ENCODE data around the gene MAP10.
"Not testable (repeated sequence)": the region's sequence is repeated elsewhere in the genome, so short reads cannot be mapped to it uniquely, and the experiment has no call there.

MAP10 gene

DNA sequence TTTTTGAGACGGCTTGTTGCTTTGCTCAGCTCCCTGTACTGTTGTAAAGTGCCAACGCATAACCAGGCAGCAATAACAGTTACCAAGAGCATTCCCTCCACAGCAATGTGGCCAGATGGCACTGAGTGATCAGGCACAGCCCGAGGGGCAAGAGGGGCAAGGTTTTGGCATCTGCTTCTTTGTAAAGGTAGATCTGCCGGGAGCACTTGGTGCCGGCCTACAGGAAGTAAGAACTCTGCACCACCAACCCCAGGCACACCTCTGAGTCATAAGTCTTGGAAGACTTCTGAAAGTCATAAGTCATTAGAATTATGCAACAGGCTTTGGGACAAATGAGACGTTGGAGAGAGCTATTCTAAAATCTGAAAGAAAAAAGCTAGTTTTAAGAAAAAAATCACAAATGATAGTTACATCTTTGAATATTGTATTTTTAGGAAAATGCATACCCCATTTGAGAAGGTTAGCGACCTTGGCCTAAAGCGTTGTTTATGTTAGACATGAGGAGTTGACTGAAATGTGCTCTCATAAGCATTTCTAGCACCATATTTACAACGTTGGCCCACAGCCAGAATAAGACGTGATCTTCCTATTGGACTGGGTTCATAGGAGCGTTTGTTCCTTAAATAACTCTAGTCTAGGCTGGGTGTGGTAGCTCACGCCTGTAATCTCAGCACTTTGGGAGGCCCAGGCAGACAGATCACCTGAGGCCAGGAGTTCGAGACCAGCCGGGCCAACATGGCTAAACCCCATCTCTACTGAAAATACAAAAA is 37.7 kb upstream of the MAP10 start:
- peak overlapping the region; percentile 7 for H3K27ac ChIP-seq
- TF ChIP-seq ZFX (IDR thresholded peaks at IDR 0.05; ENCODE audit: borderline replicate concordance) (no peak), CTCF (IDR thresholded peaks at IDR 0.05) (no peak)

DNA sequence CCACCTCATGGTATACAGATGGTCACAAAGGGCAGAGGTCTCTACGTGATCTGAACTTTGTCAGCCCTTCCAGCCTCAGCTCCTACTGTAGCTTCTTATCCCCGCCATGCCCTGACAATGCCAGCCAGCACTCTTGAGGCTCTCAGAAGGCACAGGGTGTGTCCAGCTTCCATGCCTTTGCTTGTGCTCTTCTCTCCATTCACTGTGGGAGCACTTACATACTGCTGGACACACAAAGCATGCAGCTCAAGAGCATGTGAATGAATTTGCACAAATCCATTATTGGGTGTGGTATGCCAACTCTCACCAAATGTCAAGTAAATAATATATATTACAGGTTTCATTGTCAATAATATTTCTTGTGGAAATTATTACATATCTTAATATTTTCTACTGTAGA is 36.4 kb upstream of the MAP10 start:
- no peak overlapping the region for H3K27ac ChIP-seq
- TF ChIP-seq CTCF (IDR thresholded peaks at IDR 0.05), result no peak
- no peak for TF ChIP-seq ZFX (IDR thresholded peaks at IDR 0.05; ENCODE audit: borderline replicate concordance)

GRCh38 chr1:232769733-232770132 is 35.5 kb upstream of the MAP10 start:
- TF ChIP-seq CTCF (IDR thresholded peaks at IDR 0.05), result no peak
- no peak for TF ChIP-seq ZFX (IDR thresholded peaks at IDR 0.05; ENCODE audit: borderline replicate concordance)
- no peak overlapping the region for H3K27ac ChIP-seq

DNA sequence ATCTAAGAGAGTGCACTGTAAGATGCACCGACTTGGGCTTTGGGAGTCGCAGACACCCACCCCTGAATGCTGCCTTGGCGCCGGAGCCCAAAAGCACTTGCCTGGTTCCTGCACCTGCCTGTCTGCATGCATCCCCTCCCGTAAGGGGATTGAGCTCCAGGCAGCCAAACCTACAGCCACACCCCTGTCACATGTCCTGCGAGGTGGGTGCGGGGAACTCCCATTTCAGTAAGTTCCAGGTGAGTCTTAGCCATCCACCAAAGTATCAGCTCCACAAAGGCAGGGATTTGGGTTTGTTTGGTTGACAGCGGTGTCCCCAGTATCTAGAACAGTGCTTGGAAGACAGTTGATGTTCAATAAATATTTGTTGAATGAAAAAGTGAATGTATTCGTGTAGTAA is 31.5 kb upstream of the MAP10 start:
- H3K27ac ChIP-seq, result no peak overlapping the region
- TF ChIP-seq ZFX (IDR thresholded peaks at IDR 0.05; ENCODE audit: borderline replicate concordance) (no peak), CTCF (IDR thresholded peaks at IDR 0.05) (no peak)

- TF ChIP-seq ZFX (IDR thresholded peaks at IDR 0.05; ENCODE audit: borderline replicate concordance) (no peak), CTCF (IDR thresholded peaks at IDR 0.05) (no peak)
- H3K27ac ChIP-seq, result no peak overlapping the region
Observed at GRCh38 chr1:232776526-232777106, 28.6 kb upstream of the MAP10 start.

GRCh38 chr1:232780354-232780753 is 24.9 kb upstream of the MAP10 start:
- no peak for TF ChIP-seq CTCF (IDR thresholded peaks at IDR 0.05)
- TF ChIP-seq ZFX (IDR thresholded peaks at IDR 0.05; ENCODE audit: borderline replicate concordance), result no peak
- no peak overlapping the region for H3K27ac ChIP-seq

- H3K27ac ChIP-seq, result no peak overlapping the region
- no peak for TF ChIP-seq ZFX (IDR thresholded peaks at IDR 0.05; ENCODE audit: borderline replicate concordance)
- TF ChIP-seq CTCF (IDR thresholded peaks at IDR 0.05), result no peak
Observed at GRCh38 chr1:232784794-232785193, 20.4 kb upstream of the MAP10 start.

DNA sequence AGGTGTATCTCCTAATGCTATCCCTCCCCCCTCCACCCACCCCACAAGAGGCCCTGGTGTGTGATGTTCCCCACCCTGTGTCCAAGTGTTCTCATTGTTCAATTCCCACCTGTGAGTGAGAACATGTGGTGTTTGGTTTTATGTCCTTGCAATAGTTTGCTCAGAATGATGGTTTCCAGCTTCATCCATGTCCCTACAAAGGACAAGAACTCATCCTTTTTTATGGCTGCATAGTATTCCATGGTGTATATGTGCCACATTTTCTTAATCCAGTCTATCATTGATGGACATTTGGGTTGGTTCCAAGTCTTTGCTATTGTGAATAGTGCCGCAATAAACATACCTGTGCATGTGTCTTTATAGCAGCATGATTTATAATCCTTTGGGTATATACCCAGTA is 19.6 kb upstream of the MAP10 start:
- H3K27ac ChIP-seq, result not testable (repeated sequence)

Data from 22Rv1 (cell line).